HUES64 (cell line): ENCODE results near the gene HOXB4.

Source experiments
- H3K27ac ChIP-seq: 2 replicates; pipeline ENCODE4 v1.7.0; 2013; ENCODE audit warnings: low read depth, low read length, inconsistent platforms
- H3K27me3 ChIP-seq: 2 replicates; pipeline ENCODE4 v1.6.1; 2013; ENCODE audit warnings: mild to moderate bottlenecking, low read length; ENCODE audit not compliant: insufficient read depth
- H3K36me3 ChIP-seq: 2 replicates; pipeline ENCODE4 v1.6.1; 2013; ENCODE audit warnings: mild to moderate bottlenecking, low read length; ENCODE audit not compliant: insufficient read depth
- H3K4me1 ChIP-seq: 2 replicates; pipeline ENCODE4 v1.6.1; 2013; ENCODE audit warnings: mild to moderate bottlenecking, low read length, moderate library complexity; ENCODE audit not compliant: insufficient read depth
- H3K4me3 ChIP-seq: 2 replicates; pipeline ENCODE4 v1.5.1; 2013; ENCODE audit warnings: mild to moderate bottlenecking, low read length, moderate library complexity
- H3K9ac ChIP-seq: 2 replicates; pipeline ENCODE4 v1.6.1; 2013; ENCODE audit warnings: mild to moderate bottlenecking, low read depth, low read length
- H3K9me3 ChIP-seq: 2 replicates; pipeline ENCODE4 v1.6.1; 2013; ENCODE audit warnings: low read depth, low read length; ENCODE audit not compliant: insufficient read depth
- WGBS: fragments of 150-250, 120-280 bp; methylation state at CpG from one replicate; pipeline ENCODE4 v1.1.7; 2013; ENCODE audit warnings: missing lambda C conversion rate; 5-methylcytosine and 5-hydroxymethylcytosine counted together

Gene HOXB4

GRCh38 chr17:48527547-48527932 is 50.6 kb downstream of the HOXB4 start:
- Histone ChIP-seq H3K36me3 (no peaks in the 10 kb centered on the region), H3K9ac (no peak overlapping the region), H3K4me1 (peaks cover 40% of the 10 kb centered on the region), H3K27me3 (peaks cover 100% of the 10 kb centered on the region), H3K27ac (no peak overlapping the region; the same call in 1 of the 2 replicates), H3K9me3 (no peaks in the 10 kb centered on the region), H3K4me3 (peak overlapping the region; percentile 39)
- 3% methylated on average over 11 of the region's 14 CpGs for WGBS

- peak overlapping the region; percentile 39 for H3K4me3 ChIP-seq
- H3K9ac ChIP-seq: no peak overlapping the region
- H3K27me3 ChIP-seq: peaks cover 100% of the 10 kb centered on the region
- H3K9me3 ChIP-seq: no peaks in the 10 kb centered on the region
- peaks cover 41% of the 10 kb centered on the region for H3K4me1 ChIP-seq
- 1% methylated on average over 59 of the region's 59 CpGs for WGBS
- no peak overlapping the region for H3K27ac ChIP-seq
- no peaks in the 10 kb centered on the region for H3K36me3 ChIP-seq
Observed at GRCh38 chr17:48526608-48527546, 51.3 kb downstream of the HOXB4 start.
